IMR-90 (cell line): ENCODE results near the gene BRD4. TPM values are rescaled to one million over a fixed set of nuclear protein-coding genes. Genes with fewer than 3 reads are reported as not detected.

Experiments
- ATAC-seq: fragments of 200-7000 bp; cut with Tn5 transposase; 2 replicates; pipeline ENCODE4 v1.9.1; 2020; ENCODE audit warnings: low read depth, mild to moderate bottlenecking, moderate library complexity
- BruUV-seq: library from RNA; stranded (reverse); fragments of 400-500 nt; replicated peaks from 2 replicates; lab custom pipeline; 2021; lab: Mats Ljungman, UMichigan
- CTCF ChIA-PET: fragments of 300-600 bp; formaldehyde crosslinking; extraction: SDS; loops from one replicate; lab custom pipeline; 2021; ENCODE audit warnings: antibody characterized with exemption; lab: Yijun Ruan, JAX
- POLR2A ChIA-PET: fragments of 300-600 bp; sonication (Branson Sonifier 250); formaldehyde crosslinking; loops from one replicate; lab custom pipeline; 2022; ENCODE audit warnings: antibody characterized with exemption; ENCODE audit not compliant: unreplicated experiment; lab: Charles Lee
- DNase-seq: peaks from one replicate; pipeline ENCODE4 v3.0.0; 2013
- H2AFZ ChIP-seq: replicated peaks from 2 replicates; pipeline ENCODE3; 2013; ENCODE audit warnings: low read length, mild to moderate bottlenecking; ENCODE audit not compliant: poor library complexity
- H2AK5ac ChIP-seq: 2 replicates; pipeline ENCODE4 v1.6.1; 2013; ENCODE audit warnings: low read depth, low read length, inconsistent platforms
- H2AK9ac ChIP-seq: replicated peaks from 2 replicates; pipeline ENCODE3; 2013; ENCODE audit warnings: mild to moderate bottlenecking, low read depth, low read length, moderate library complexity; ENCODE audit not compliant: poor library complexity
- H2BK120ac ChIP-seq: 2 replicates; pipeline ENCODE4 v1.6.1; 2013; ENCODE audit warnings: low read depth, low read length, inconsistent platforms
- H2BK15ac ChIP-seq: 3 replicates; pipeline ENCODE4 v1.6.1; 2013; ENCODE audit warnings: low read depth, low read length, inconsistent platforms
- H2BK20ac ChIP-seq: 2 replicates; pipeline ENCODE4 v1.6.1; 2013; ENCODE audit warnings: low read depth, mild to moderate bottlenecking, inconsistent platforms, low read length, moderate library complexity
- H2BK5ac ChIP-seq: 2 replicates; pipeline ENCODE4 v1.6.1; 2013; ENCODE audit warnings: mild to moderate bottlenecking, low read depth, low read length, inconsistent platforms; ENCODE audit not compliant: poor library complexity, severe bottlenecking
- H3K14ac ChIP-seq: replicated peaks from 2 replicates; pipeline ENCODE4 v1.6.1; 2013; ENCODE audit warnings: low read depth, low read length, inconsistent platforms
- H3K18ac ChIP-seq: 2 replicates; pipeline ENCODE4 v1.6.1; 2013; ENCODE audit warnings: low read depth, low read length, control low read depth
- H3K23ac ChIP-seq: 2 replicates; pipeline ENCODE4 v1.6.1; 2013; ENCODE audit warnings: low read depth, low read length, inconsistent platforms
- H3K27ac ChIP-seq: 2 replicates; pipeline ENCODE4 v1.5.1; 2013; ENCODE audit warnings: mild to moderate bottlenecking, control low read depth, low read length; ENCODE audit not compliant: insufficient read depth
- H3K27me3 ChIP-seq: 2 replicates; pipeline ENCODE4 v1.6.1; 2013; ENCODE audit warnings: low read length; ENCODE audit not compliant: control insufficient read depth, insufficient read depth
- H3K36me3 ChIP-seq: 2 replicates; pipeline ENCODE4 v1.6.1; 2013; ENCODE audit warnings: low read length, mixed read lengths; ENCODE audit not compliant: control insufficient read depth, insufficient read depth
- H3K4ac ChIP-seq: 2 replicates; pipeline ENCODE4 v1.6.1; 2013; ENCODE audit warnings: low read depth, low read length, inconsistent platforms
- H3K4me1 ChIP-seq: 2 replicates; pipeline ENCODE4 v1.6.1; 2013; ENCODE audit warnings: low read length, mixed read lengths; ENCODE audit not compliant: control insufficient read depth, insufficient read depth
- H3K4me2 ChIP-seq: 2 replicates; pipeline ENCODE4 v1.6.1; 2013; ENCODE audit warnings: low read depth, mild to moderate bottlenecking, control low read depth, low read length, moderate library complexity
- H3K4me3 ChIP-seq: 2 replicates; pipeline ENCODE4 v1.5.1; 2013; ENCODE audit warnings: low read depth, mild to moderate bottlenecking, control low read depth, low read length, moderate library complexity; ENCODE audit not compliant: insufficient read depth
- H3K56ac ChIP-seq: 2 replicates; pipeline ENCODE4 v1.6.1; 2013; ENCODE audit warnings: low read length, inconsistent platforms; ENCODE audit not compliant: insufficient read depth; ENCODE audit errors: extremely low read depth
- H3K79me1 ChIP-seq, 2 experiments: 2 replicates each; pipeline ENCODE4 v1.6.1; 2013; ENCODE audit warnings: low read length in 2 of 2, inconsistent platforms in 1 of 2, low read depth in 1 of 2
- H3K9ac ChIP-seq: 2 replicates; pipeline ENCODE4 v1.6.1; 2013; ENCODE audit warnings: low read depth, low read length, control low read depth
- H3K9me1 ChIP-seq: 2 replicates; pipeline ENCODE4 v1.6.1; 2013; ENCODE audit warnings: low read length, inconsistent platforms; ENCODE audit not compliant: insufficient read depth
- H3K9me3 ChIP-seq: 2 replicates; pipeline ENCODE4 v1.6.1; 2013; ENCODE audit warnings: low read length; ENCODE audit not compliant: control insufficient read depth, insufficient read depth
- H4K20me1 ChIP-seq: 2 replicates; pipeline ENCODE4 v1.6.1; 2013; ENCODE audit warnings: low read length, inconsistent platforms; ENCODE audit not compliant: insufficient read depth
- H4K5ac ChIP-seq: 2 replicates; pipeline ENCODE4 v1.6.1; 2013; ENCODE audit warnings: mild to moderate bottlenecking, low read depth, low read length, control low read depth
- H4K8ac ChIP-seq, 2 experiments: 2 replicates each; pipeline ENCODE4 v1.6.1; 2013; ENCODE audit warnings: low read depth in 2 of 2, low read length in 2 of 2, control low read depth in 1 of 2, inconsistent platforms in 1 of 2
- H4K91ac ChIP-seq: 2 replicates; pipeline ENCODE4 v1.6.1; 2013; ENCODE audit warnings: low read depth, low read length, inconsistent platforms; ENCODE audit not compliant: insufficient read depth
- BHLHE40 ChIP-seq: fragments of 150-350 bp; IDR thresholded peaks from 2 replicates; pipeline ENCODE4 v1.6.1; 2016; ENCODE audit warnings: mild to moderate bottlenecking, low read depth, low read length
- CEBPB ChIP-seq: IDR thresholded peaks from 2 replicates; pipeline ENCODE4 v1.6.1; 2012; ENCODE audit warnings: low read depth, low read length, improper control_type of control experiment
- CHD1 ChIP-seq: IDR thresholded peaks from 2 replicates; pipeline ENCODE4 v1.6.1; 2012; ENCODE audit warnings: low read depth, low read length, improper control_type of control experiment
- CTCF ChIP-seq: conservative IDR thresholded peaks from 2 replicates; pipeline ENCODE4 v1.5.1; 2012; ENCODE audit warnings: mild to moderate bottlenecking, low read depth, low read length, improper control_type of control experiment
- FOS ChIP-seq: fragments of 150-350 bp; IDR thresholded peaks from 2 replicates; pipeline ENCODE4 v1.6.1; 2016; ENCODE audit warnings: low read depth, low read length
- MAFK ChIP-seq: IDR thresholded peaks from 2 replicates; pipeline ENCODE4 v1.6.1; 2012; ENCODE audit warnings: low read depth, low read length, improper control_type of control experiment
- MAZ ChIP-seq: IDR thresholded peaks from 2 replicates; pipeline ENCODE4 v1.6.1; 2012; ENCODE audit warnings: low read depth, mild to moderate bottlenecking, low read length, improper control_type of control experiment, moderate library complexity, borderline replicate concordance
- MXI1 ChIP-seq: IDR thresholded peaks from 2 replicates; pipeline ENCODE4 v1.6.1; 2012; ENCODE audit warnings: low read depth, mild to moderate bottlenecking, low read length, moderate library complexity, borderline replicate concordance
- NFE2L2 ChIP-seq: fragments of 150-350 bp; IDR thresholded peaks from 2 replicates; pipeline ENCODE4 v1.6.1; 2016; ENCODE audit warnings: low read depth, mild to moderate bottlenecking, low read length
- POLR2A ChIP-seq: IDR thresholded peaks from 2 replicates; pipeline ENCODE4 v1.6.1; 2012; ENCODE audit warnings: mild to moderate bottlenecking, low read depth, low read length
- RAD21 ChIP-seq: IDR thresholded peaks from 2 replicates; pipeline ENCODE4 v1.6.1; 2012; ENCODE audit warnings: low read length, improper control_type of control experiment
- RCOR1 ChIP-seq: IDR thresholded peaks from 2 replicates; pipeline ENCODE4 v1.6.1; 2012; ENCODE audit warnings: mild to moderate bottlenecking, low read length, improper control_type of control experiment; ENCODE audit not compliant: insufficient replicate concordance
- RFX5 ChIP-seq: IDR thresholded peaks from 2 replicates; pipeline ENCODE4 v1.8.0; 2012; ENCODE audit warnings: low read depth, mild to moderate bottlenecking, low read length, moderate library complexity
- SMC3 ChIP-seq: fragments of 150-350 bp; IDR thresholded peaks from 2 replicates; pipeline ENCODE4 v1.6.1; 2016; ENCODE audit warnings: low read depth, mild to moderate bottlenecking, antibody characterized with exemption, low read length, moderate library complexity
- WGBS, 2 experiments: methylation state at CpG; one replicate each; pipeline versions ENCODE4 v1.1.5 to v1.1.7; 2013; ENCODE audit warnings: missing lambda C conversion rate in 2 of 2; ENCODE audit not compliant: insufficient read length in 1 of 2; ENCODE audit errors: extremely low coverage in 2 of 2; 5-methylcytosine and 5-hydroxymethylcytosine counted together
- dilution Hi-C: fragments of 300-500 bp; cut with HindIII; formaldehyde crosslinking; loops from one replicate; pipeline ENCODE4 v1.14.3; 2018; ENCODE audit warnings: low sequenced_read_pairs; ENCODE audit not compliant: unreplicated experiment
- in situ Hi-C: fragments of 300-500 bp; cut with MboI; formaldehyde crosslinking; loops from 3 replicates; pipeline ENCODE4 v1.14.3; 2019; ENCODE audit warnings: low sequenced_read_pairs, inconsistent platforms, mixed read lengths
- intact Hi-C: fragments of 100-400 bp; cut with micrococcal nuclease; formaldehyde crosslinking; loops from 2 replicates; pipeline ENCODE4 v1.10.0; 2022
- polyA plus RNA-seq, 3 experiments: library from polyadenylated mRNA; depleted of rRNA; stranded (reverse); fragments of >200 nt; gene quantifications; 2 replicates each; pipeline ENCODE4 v1.2.3, GENCODE V29; 2012; ENCODE audit warnings: low replicate concordance in 1 of 3
- total RNA-seq: library from RNA; depleted of rRNA; stranded (reverse); fragments of >200 nt; gene quantifications from 2 replicates; pipeline ENCODE4 v1.2.3, GENCODE V29; 2012
- TF ChIP-seq, protein P1 (sequence below): fragments of 150-350 bp; IDR thresholded peaks from 2 replicates; pipeline ENCODE4 v1.6.1; 2016; ENCODE audit warnings: low read depth, mild to moderate bottlenecking, low read length, moderate library complexity, borderline replicate concordance
- TF ChIP-seq, protein P2 (sequence below): fragments of 150-350 bp; IDR thresholded peaks from 2 replicates; pipeline ENCODE4 v1.6.1; 2017; ENCODE audit warnings: mild to moderate bottlenecking, antibody characterized with exemption, low read length, low read depth

BRD4 gene
- total and polyA plus RNA-seq, 2 of the 4 experiments (the other 2 are of a cell fraction): 7.0 to 21.1 TPM

DNA sequence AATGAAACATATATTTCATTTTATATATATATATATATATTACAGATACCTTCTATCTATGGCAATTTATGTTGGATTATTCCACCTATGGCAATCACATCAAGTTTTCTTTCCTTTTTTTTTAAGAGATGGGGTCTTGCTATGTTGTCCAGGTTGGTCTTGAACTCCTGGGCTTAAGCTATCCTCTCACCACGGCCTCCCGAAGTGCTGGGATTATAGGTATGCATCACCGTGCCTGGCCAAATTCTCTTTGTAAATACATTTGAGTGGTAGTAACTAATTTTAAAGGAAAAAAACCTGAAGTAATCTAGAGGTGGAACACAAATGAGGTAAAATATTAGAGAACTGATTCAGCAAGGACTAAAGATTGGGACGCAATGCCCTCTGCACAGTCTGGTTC lies 21.6 kb upstream of the BRD4 start:
- Histone ChIP-seq H2BK20ac (no peak overlapping the region), H3K9me1 (no peaks in the 10 kb centered on the region), H2AK9ac (no peak overlapping the region), H2BK120ac (no peak overlapping the region), H3K4ac (no peak overlapping the region), H3K79me1 (peaks cover 0 to 21% of the 10 kb centered on the region in 2 experiments; a peak in 3 of 4 replicates), H3K4me1 (peaks cover 3% of the 10 kb centered on the region; the same call in 1 of the 2 replicates), H4K20me1 (peaks cover 14% of the 10 kb centered on the region), H3K4me3 (no peak overlapping the region), H3K18ac (no peak overlapping the region), H3K27ac (no peak overlapping the region), H3K9ac (no peak overlapping the region), H3K4me2 (no peak overlapping the region), H4K8ac (no peak overlapping the region), H2AK5ac (no peak overlapping the region), H3K23ac (no peak overlapping the region), H4K91ac (no peak overlapping the region), H3K36me3 (peaks cover 35% of the 10 kb centered on the region), H3K27me3 (no peaks in the 10 kb centered on the region), H3K9me3 (no peaks in the 10 kb centered on the region), H4K5ac (no peak overlapping the region), H2AFZ (no peak overlapping the region), H3K14ac (no peak overlapping the region), H2BK15ac (no peak overlapping the region), H3K56ac (no peak overlapping the region), H2BK5ac (no peak overlapping the region)
- ATAC-seq (no peak), DNase-seq (no peak)
- ChIA-PET CTCF (no interaction called here), POLR2A (no interaction called here)
- 100% methylated on average over 1 of the region's 4 CpGs; no CpG with 5 or more reads in 1 of the 2 experiments for WGBS, 2 experiments
- BruUV-seq: no TSS peak
- dilution Hi-C loops (no loop called here), in situ Hi-C loops (no loop called here), intact Hi-C loops (no loop called here)
- TF ChIP-seq POLR2A (no peak), CTCF (no peak), RCOR1 (no peak), RAD21 (no peak), FOS (no peak), NFE2L2 (no peak), MXI1 (no peak), SMC3 (no peak), CEBPB (no peak), CHD1 (no peak), MAZ (no peak), RFX5 (no peak), MAFK (no peak), BHLHE40 (no peak)
- TF ChIP-seq, protein P1, sequence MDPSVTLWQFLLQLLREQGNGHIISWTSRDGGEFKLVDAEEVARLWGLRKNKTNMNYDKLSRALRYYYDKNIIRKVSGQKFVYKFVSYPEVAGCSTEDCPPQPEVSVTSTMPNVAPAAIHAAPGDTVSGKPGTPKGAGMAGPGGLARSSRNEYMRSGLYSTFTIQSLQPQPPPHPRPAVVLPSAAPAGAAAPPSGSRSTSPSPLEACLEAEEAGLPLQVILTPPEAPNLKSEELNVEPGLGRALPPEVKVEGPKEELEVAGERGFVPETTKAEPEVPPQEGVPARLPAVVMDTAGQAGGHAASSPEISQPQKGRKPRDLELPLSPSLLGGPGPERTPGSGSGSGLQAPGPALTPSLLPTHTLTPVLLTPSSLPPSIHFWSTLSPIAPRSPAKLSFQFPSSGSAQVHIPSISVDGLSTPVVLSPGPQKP: no peak
- TF ChIP-seq, protein P2, sequence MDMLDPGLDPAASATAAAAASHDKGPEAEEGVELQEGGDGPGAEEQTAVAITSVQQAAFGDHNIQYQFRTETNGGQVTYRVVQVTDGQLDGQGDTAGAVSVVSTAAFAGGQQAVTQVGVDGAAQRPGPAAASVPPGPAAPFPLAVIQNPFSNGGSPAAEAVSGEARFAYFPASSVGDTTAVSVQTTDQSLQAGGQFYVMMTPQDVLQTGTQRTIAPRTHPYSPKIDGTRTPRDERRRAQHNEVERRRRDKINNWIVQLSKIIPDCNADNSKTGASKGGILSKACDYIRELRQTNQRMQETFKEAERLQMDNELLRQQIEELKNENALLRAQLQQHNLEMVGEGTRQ: no peak
